Activated T-cell treated with anti-CD3 and anti-CD28 coated beads, Interleukin-2, amount 50 U/mL, for 72 hours (primary cell): Measurements from ENCODE around the gene CASP3. TPM values are rescaled to one million over a fixed set of nuclear protein-coding genes. Genes with fewer than 3 reads are reported as not detected.
"Not testable (repeated sequence)": the region's sequence is repeated elsewhere in the genome, so short reads cannot be mapped to it uniquely, and the experiment has no call there.

Experiments
- ATAC-seq, 2 donors: fragments of 150-1000 bp; cut with Tn5 transposase; replicated peaks in 1 of 2; 2 replicates each; pipeline ENCODE4 v1.10.0; 2021; ENCODE audit warnings: moderate library complexity in 2 of 2, mild to moderate bottlenecking in 1 of 2
- DNase-seq, 2 donors: peaks; one replicate each; pipeline ENCODE4 v3.0.0; 2021 to 2022; ENCODE audit warnings: mixed read lengths in 1 of 2
- H3K27ac Mint-ChIP-seq: one replicate; pipeline ENCODE4 v1.8.0; 2022; ENCODE audit warnings: mild to moderate bottlenecking, moderate library complexity, mixed read lengths
- H3K27me3 Mint-ChIP-seq: one replicate; pipeline ENCODE4 v1.8.0; 2022; ENCODE audit warnings: low read depth, mixed read lengths
- H3K36me3 Mint-ChIP-seq, 2 donors: one replicate each; pipeline ENCODE4 v1.8.0; 2022; ENCODE audit warnings: mixed read lengths in 2 of 2, mild to moderate bottlenecking in 1 of 2; ENCODE audit not compliant: insufficient read depth in 2 of 2
- H3K4me1 Mint-ChIP-seq: one replicate; pipeline ENCODE4 v1.8.0; 2022; ENCODE audit warnings: low read depth, mixed read lengths
- H3K4me3 Mint-ChIP-seq, 2 donors: one replicate each; pipeline ENCODE4 v1.8.0; 2022; ENCODE audit warnings: mild to moderate bottlenecking in 2 of 2, mixed read lengths in 2 of 2, moderate library complexity in 2 of 2
- H3K9me3 Mint-ChIP-seq, 2 donors: one replicate each; pipeline ENCODE4 v1.8.0; 2022; ENCODE audit warnings: mixed read lengths in 2 of 2
- total RNA-seq, 2 donors: library from RNA; stranded (reverse); gene quantifications; one replicate each; pipeline ENCODE4 v1.2.3, GENCODE V29; 2022

CASP3 gene
- total RNA-seq, 2 donors from 2014 or later, result 48.9 to 50.6 TPM

GRCh38 chr4:184641451-184641850 is 7.8 kb downstream of the CASP3 start:
- Mint-ChIP-seq H3K4me1 (peaks cover 56% of the 10 kb centered on the region), H3K27me3 (no peaks in the 10 kb centered on the region), H3K9me3 (no peaks in the 10 kb centered on the region), H3K27ac (peak overlapping the region; percentile 30), H3K4me3 (no peak overlapping the region), H3K36me3 (peaks cover 6 to 26% of the 10 kb centered on the region in 2 donors)
- no peak for DNase-seq
- ATAC-seq, result no peak

- Mint-ChIP-seq H3K4me3 (peak overlapping the region in 1 of 2 donors; percentile 10), H3K9me3 (no peaks in the 10 kb centered on the region), H3K27me3 (no peaks in the 10 kb centered on the region), H3K27ac (peak overlapping the region; percentile 29), H3K36me3 (peaks cover 4 to 24% of the 10 kb centered on the region in 2 donors), H3K4me1 (peaks cover 51% of the 10 kb centered on the region)
- DNase-seq (no peak), ATAC-seq (no peak)
These were observed 8.2 kb downstream of the CASP3 start for GRCh38 chr4:184641022-184641421.

- Mint-ChIP-seq H3K27ac (no peak overlapping the region), H3K9me3 (no peaks in the 10 kb centered on the region), H3K27me3 (no peaks in the 10 kb centered on the region), H3K36me3 (peaks cover 15 to 34% of the 10 kb centered on the region in 2 donors), H3K4me3 (no peak overlapping the region), H3K4me1 (peaks cover 20% of the 10 kb centered on the region)
- DNase-seq (no peak), ATAC-seq (no peak)
These were observed 12.3 kb downstream of the CASP3 start for GRCh38 chr4:184636897-184637296.

GRCh38 chr4:184636144-184636543 is 13.1 kb downstream of the CASP3 start:
- Mint-ChIP-seq H3K4me1 (peaks cover 20% of the 10 kb centered on the region), H3K27me3 (no peaks in the 10 kb centered on the region), H3K9me3 (no peaks in the 10 kb centered on the region), H3K4me3 (no peak overlapping the region), H3K36me3 (peaks cover 15 to 33% of the 10 kb centered on the region in 2 donors), H3K27ac (no peak overlapping the region)
- no peak for ATAC-seq
- DNase-seq, result no peak

- Mint-ChIP-seq H3K27ac (no peak overlapping the region), H3K36me3 (peaks cover 16 to 35% of the 10 kb centered on the region in 2 donors), H3K27me3 (no peaks in the 10 kb centered on the region), H3K4me1 (peaks cover 16% of the 10 kb centered on the region), H3K4me3 (no peak overlapping the region), H3K9me3 (no peaks in the 10 kb centered on the region)
- DNase-seq (no peak), ATAC-seq (no peak)
These were observed 13.9 kb downstream of the CASP3 start for GRCh38 chr4:184635381-184635780.

- no peak for DNase-seq
- Mint-ChIP-seq H3K4me1 (peaks cover 14% of the 10 kb centered on the region), H3K36me3 (peaks cover 20 to 37% of the 10 kb centered on the region in 2 donors), H3K4me3 (no peak overlapping the region), H3K9me3 (no peaks in the 10 kb centered on the region), H3K27ac (no peak overlapping the region), H3K27me3 (no peaks in the 10 kb centered on the region)
- ATAC-seq, result no peak
These were observed 16.4 kb downstream of the CASP3 start for GRCh38 chr4:184632842-184633241.

- H3K9me3 Mint-ChIP-seq, result peaks cover 0 to 4% of the 10 kb centered on the region in 2 donors
- H3K27ac Mint-ChIP-seq, result peak overlapping the region; percentile 82
- peaks cover 16 to 34% of the 10 kb centered on the region in 2 donors for H3K36me3 Mint-ChIP-seq
- H3K4me3 Mint-ChIP-seq, result no peak overlapping the region
- ATAC-seq (no peak), DNase-seq (no peak)
- H3K27me3 Mint-ChIP-seq, result no peaks in the 10 kb centered on the region
- peaks cover 48% of the 10 kb centered on the region for H3K4me1 Mint-ChIP-seq
These were observed 21.1 kb downstream of the CASP3 start for GRCh38 chr4:184628103-184628502.

GRCh38 chr4:184625783-184626596 is 23.3 kb downstream of the CASP3 start:
- peaks cover 12 to 28% of the 10 kb centered on the region in 2 donors for H3K36me3 Mint-ChIP-seq
- not testable (repeated sequence) for H3K27me3 Mint-ChIP-seq, H3K9me3 Mint-ChIP-seq, DNase-seq
- H3K4me1 Mint-ChIP-seq, result peaks cover 48% of the 10 kb centered on the region
- peak overlapping the region; percentile 51 to 61 for H3K4me3 Mint-ChIP-seq
- peak overlapping the region; percentile 92 for H3K27ac Mint-ChIP-seq
- peak; percentile 29 to 44 for ATAC-seq

GRCh38 chr4:184624972-184625554 is 24.2 kb downstream of the CASP3 start:
- no peaks in the 10 kb centered on the region for H3K27me3 Mint-ChIP-seq
- peak overlapping the region; percentile 92 for H3K27ac Mint-ChIP-seq

GRCh38 chr4:184624504-184624903 is 24.7 kb downstream of the CASP3 start:
- H3K27me3 Mint-ChIP-seq, DNase-seq, H3K9me3 Mint-ChIP-seq, ATAC-seq: not testable (repeated sequence)
- Mint-ChIP-seq H3K36me3 (peaks cover 7 to 21% of the 10 kb centered on the region in 2 donors), H3K4me1 (peaks cover 48% of the 10 kb centered on the region), H3K27ac (peak overlapping the region; percentile 92), H3K4me3 (peak overlapping the region; percentile 52 to 59)

More at GRCh38 chr4:184624972-184625554, 24.2 kb downstream of the CASP3 start:
- Mint-ChIP-seq H3K4me3 (peak overlapping the region; percentile 41 to 51), H3K9me3 (peaks cover 0 to 4% of the 10 kb centered on the region in 2 donors), H3K36me3 (peaks cover 8 to 24% of the 10 kb centered on the region in 2 donors), H3K4me1 (peaks cover 48% of the 10 kb centered on the region)
- peak; percentile 68 to 82 for ATAC-seq
- DNase-seq, result no peak

- Mint-ChIP-seq H3K27me3 (no peaks in the 10 kb centered on the region), H3K27ac (no peak overlapping the region), H3K4me1 (peaks cover 21% of the 10 kb centered on the region), H3K4me3 (no peak overlapping the region), H3K9me3 (peaks cover 0 to 4% of the 10 kb centered on the region in 2 donors), H3K36me3 (peaks cover 5 to 11% of the 10 kb centered on the region in 2 donors)
- ATAC-seq (no peak), DNase-seq (no peak)
These were observed 27.7 kb downstream of the CASP3 start for GRCh38 chr4:184621518-184621917.

- ATAC-seq, result no peak
- H3K9me3 Mint-ChIP-seq, result peaks cover 0 to 4% of the 10 kb centered on the region in 2 donors
- no peak overlapping the region for H3K27ac Mint-ChIP-seq
- peaks cover 5 to 11% of the 10 kb centered on the region in 2 donors for H3K36me3 Mint-ChIP-seq
- no peak for DNase-seq
- H3K27me3 Mint-ChIP-seq, result no peaks in the 10 kb centered on the region
- H3K4me1 Mint-ChIP-seq, result peaks cover 10% of the 10 kb centered on the region
- no peak overlapping the region for H3K4me3 Mint-ChIP-seq
These were observed 28.9 kb downstream of the CASP3 start for GRCh38 chr4:184620212-184620867.

- H3K27ac Mint-ChIP-seq, result no peak overlapping the region
- H3K9me3 Mint-ChIP-seq, result peaks cover 6 to 10% of the 10 kb centered on the region in 2 donors
- DNase-seq, result no peak
- H3K4me3 Mint-ChIP-seq, result no peak overlapping the region
- H3K4me1 Mint-ChIP-seq, result no peaks in the 10 kb centered on the region
- ATAC-seq, result no peak
- H3K27me3 Mint-ChIP-seq, result no peaks in the 10 kb centered on the region
- H3K36me3 Mint-ChIP-seq, result peaks cover 3% of the 10 kb centered on the region in 2 donors
These were observed 31.5 kb downstream of the CASP3 start for GRCh38 chr4:184617600-184618196.
